Breast epithelium (tissue), 3 donors: ENCODE measurements around the gene TPM4.

ENCODE experiments used
- CTCF ChIP-seq, 3 donors: fragments of 450-650 bp; IDR thresholded peaks; one replicate each; pipeline ENCODE4 v1.5.1; 2016 to 2017; ENCODE audit warnings: antibody characterized with exemption in 3 of 3, mild to moderate bottlenecking in 3 of 3, moderate library complexity in 3 of 3
- POLR2AphosphoS5 ChIP-seq, 3 donors: sonication (generic); formaldehyde crosslinking; IDR thresholded peaks; one replicate each; pipeline ENCODE4 v1.6.1; 2017; ENCODE audit warnings: antibody characterized with exemption in 3 of 3

- TF ChIP-seq CTCF (IDR thresholded peaks at IDR 0.05) (no peak), POLR2AphosphoS5 (IDR thresholded peaks at IDR 0.05) (no peak)
These were observed 33.0 kb upstream of the TPM4 start for GRCh38 chr19:16043156-16043757.
